Measurements from ENCODE around the gene GABRB1.

DNA sequence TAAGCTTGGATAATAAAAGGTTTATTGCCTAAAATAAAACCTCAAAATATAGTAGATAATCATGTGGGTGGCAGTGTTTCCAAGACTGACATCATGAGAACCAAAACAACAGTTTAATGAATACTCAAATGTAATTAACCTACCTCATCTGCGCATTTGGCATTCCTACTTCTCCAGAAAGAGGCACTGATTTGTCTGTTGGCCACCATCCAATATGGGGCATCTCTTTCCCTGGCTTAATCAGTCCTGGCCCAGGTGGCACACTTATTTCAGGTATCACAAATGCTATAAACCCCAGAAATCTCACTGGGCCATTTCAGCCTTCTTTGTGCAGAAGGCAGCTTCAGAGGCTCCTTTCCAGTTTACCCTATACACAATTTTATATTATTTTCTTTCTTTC is 239.9 kb downstream of the GABRB1 start:
- TF ChIP-seq POLR2A (IDR thresholded peaks at IDR 0.05; ENCODE audit: borderline replicate concordance, extremely low read depth, insufficient read depth, insufficient read length) (no peak), EZH2phosphoT487 (IDR thresholded peaks at IDR 0.05; ENCODE audit: borderline replicate concordance) (no peak), YY1 (IDR thresholded peaks at IDR 0.05; ENCODE audit: extremely low read depth, insufficient replicate concordance, low read depth, low read length) (no peak), EZH2 (IDR thresholded peaks at IDR 0.05) (no peak), POLR2AphosphoS5 (IDR thresholded peaks at IDR 0.05; ENCODE audit: low read depth, low read length) (no peak), SRF (IDR thresholded peaks at IDR 0.05; ENCODE audit: low read depth) (no peak), TCF7L2 (IDR thresholded peaks at IDR 0.05; ENCODE audit: borderline replicate concordance, extremely low read depth, insufficient read depth, insufficient read length) (no peak), EGR1 (IDR thresholded peaks at IDR 0.05; ENCODE audit: low read depth) (no peak), SP1 (IDR thresholded peaks at IDR 0.05; ENCODE audit: low read depth) (no peak), RAD21 (IDR thresholded peaks at IDR 0.05; ENCODE audit: low read depth) (no peak)
- TF ChIP-seq, protein P1, sequence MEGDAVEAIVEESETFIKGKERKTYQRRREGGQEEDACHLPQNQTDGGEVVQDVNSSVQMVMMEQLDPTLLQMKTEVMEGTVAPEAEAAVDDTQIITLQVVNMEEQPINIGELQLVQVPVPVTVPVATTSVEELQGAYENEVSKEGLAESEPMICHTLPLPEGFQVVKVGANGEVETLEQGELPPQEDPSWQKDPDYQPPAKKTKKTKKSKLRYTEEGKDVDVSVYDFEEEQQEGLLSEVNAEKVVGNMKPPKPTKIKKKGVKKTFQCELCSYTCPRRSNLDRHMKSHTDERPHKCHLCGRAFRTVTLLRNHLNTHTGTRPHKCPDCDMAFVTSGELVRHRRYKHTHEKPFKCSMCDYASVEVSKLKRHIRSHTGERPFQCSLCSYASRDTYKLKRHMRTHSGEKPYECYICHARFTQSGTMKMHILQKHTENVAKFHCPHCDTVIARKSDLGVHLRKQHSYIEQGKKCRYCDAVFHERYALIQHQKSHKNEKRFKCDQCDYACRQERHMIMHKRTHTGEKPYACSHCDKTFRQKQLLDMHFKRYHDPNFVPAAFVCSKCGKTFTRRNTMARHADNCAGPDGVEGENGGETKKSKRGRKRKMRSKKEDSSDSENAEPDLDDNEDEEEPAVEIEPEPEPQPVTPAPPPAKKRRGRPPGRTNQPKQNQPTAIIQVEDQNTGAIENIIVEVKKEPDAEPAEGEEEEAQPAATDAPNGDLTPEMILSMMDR (IDR thresholded peaks at IDR 0.05 in 2 of 3, conservative IDR thresholded peaks at IDR 0.05 in 1 of 3; ENCODE audit: borderline replicate concordance in 1 of 3, insufficient read depth in 1 of 3, low read depth in 2 of 3, low read length in 2 of 3): no peak
- TF ChIP-seq, protein P2, sequence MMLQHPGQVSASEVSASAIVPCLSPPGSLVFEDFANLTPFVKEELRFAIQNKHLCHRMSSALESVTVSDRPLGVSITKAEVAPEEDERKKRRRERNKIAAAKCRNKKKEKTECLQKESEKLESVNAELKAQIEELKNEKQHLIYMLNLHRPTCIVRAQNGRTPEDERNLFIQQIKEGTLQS (IDR thresholded peaks at IDR 0.05): no peak

Measured in HCT116 (cell line).